Activated T-helper 1 cell treated with anti-CD3 and anti-CD28 coated beads, Interleukin-12 subunit alpha, Interleukin-12 subunit beta, Interleukin-2, Interleukin-4 antibody, amounts not matched to agents 30 ng/mL and 10 ng/mL and 1 ng/mL, durations not matched to agents 14 hours and 24 hours and 36 hours (primary cell): ENCODE measurements around the gene LAIR2. TPM values are rescaled to one million over a fixed set of nuclear protein-coding genes. Genes with fewer than 3 reads are reported as not detected.
A peak's percentile ranks its signal among the peaks of the same experiment; 100 is the strongest.

Experiments
- DNase-seq: peaks from one replicate; pipeline ENCODE4 v3.0.0; 2021; ENCODE audit warnings: low spot score
- H3K27ac Mint-ChIP-seq: one replicate; pipeline ENCODE4 v1.8.0; 2021; ENCODE audit warnings: mild to moderate bottlenecking, mixed read lengths
- H3K27me3 Mint-ChIP-seq: one replicate; pipeline ENCODE4 v1.8.0; 2022; ENCODE audit warnings: mild to moderate bottlenecking, moderate library complexity, mixed read lengths; ENCODE audit not compliant: insufficient read depth
- H3K36me3 Mint-ChIP-seq: one replicate; pipeline ENCODE4 v1.8.0; 2021; ENCODE audit warnings: low read depth, mixed read lengths
- H3K4me1 Mint-ChIP-seq: one replicate; pipeline ENCODE4 v1.8.0; 2021; ENCODE audit warnings: low read depth, mixed read lengths
- H3K4me3 Mint-ChIP-seq: one replicate; pipeline ENCODE4 v1.8.0; 2021; ENCODE audit warnings: mild to moderate bottlenecking, moderate library complexity, mixed read lengths
- H3K9me3 Mint-ChIP-seq: one replicate; pipeline ENCODE4 v1.8.0; 2021; ENCODE audit warnings: mixed read lengths
- intact Hi-C: fragments of 100-400 bp; cut with micrococcal nuclease; formaldehyde crosslinking; loops from one replicate; pipeline ENCODE4 v1.15.1; 2024
- total RNA-seq: library from RNA; stranded (reverse); gene quantifications from 2 replicates; pipeline ENCODE4 v1.2.3, GENCODE V29; 2022

LAIR2 gene
- total RNA-seq, 1 donor from 2014 or later, result 49.1 TPM

DNA sequence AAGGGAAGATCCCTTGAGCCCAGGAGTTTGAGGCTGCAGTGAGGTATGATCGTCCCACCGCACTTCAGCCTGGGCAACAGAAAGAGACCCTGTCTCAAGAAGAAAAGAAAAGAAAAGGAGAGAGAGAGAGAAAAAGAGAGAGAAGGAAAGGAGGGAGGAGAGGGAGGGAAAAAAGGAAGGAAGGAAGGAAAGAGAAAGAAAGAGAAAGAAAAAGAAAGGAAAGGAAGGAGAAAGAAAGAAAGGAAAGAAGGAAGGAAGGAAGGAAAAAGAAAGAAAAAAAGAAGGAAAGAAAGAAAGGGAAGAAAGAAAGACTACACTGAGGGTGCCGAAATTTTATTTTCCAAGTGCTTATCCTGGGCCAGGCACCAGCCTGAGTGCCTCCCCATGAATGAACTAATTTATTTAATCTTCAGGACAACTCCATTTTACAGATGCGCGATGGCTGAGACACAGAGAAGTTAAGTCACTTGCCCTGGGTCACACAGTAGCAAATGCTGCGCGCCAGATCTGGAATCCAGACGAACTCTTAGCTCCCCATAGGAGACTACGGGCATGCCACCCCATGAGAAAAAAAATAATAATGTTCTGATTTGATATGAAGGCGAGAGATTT, 32.2 kb upstream of the LAIR2 start:
- intact Hi-C loops, result no loop called here
- Mint-ChIP-seq H3K27ac (no peak overlapping the region), H3K4me1 (peaks cover 13% of the 10 kb centered on the region), H3K36me3 (no peaks in the 10 kb centered on the region), H3K4me3 (peak overlapping the region; percentile 21), H3K9me3 (no peaks in the 10 kb centered on the region), H3K27me3 (peaks cover 54% of the 10 kb centered on the region)
- no peak for DNase-seq

DNA sequence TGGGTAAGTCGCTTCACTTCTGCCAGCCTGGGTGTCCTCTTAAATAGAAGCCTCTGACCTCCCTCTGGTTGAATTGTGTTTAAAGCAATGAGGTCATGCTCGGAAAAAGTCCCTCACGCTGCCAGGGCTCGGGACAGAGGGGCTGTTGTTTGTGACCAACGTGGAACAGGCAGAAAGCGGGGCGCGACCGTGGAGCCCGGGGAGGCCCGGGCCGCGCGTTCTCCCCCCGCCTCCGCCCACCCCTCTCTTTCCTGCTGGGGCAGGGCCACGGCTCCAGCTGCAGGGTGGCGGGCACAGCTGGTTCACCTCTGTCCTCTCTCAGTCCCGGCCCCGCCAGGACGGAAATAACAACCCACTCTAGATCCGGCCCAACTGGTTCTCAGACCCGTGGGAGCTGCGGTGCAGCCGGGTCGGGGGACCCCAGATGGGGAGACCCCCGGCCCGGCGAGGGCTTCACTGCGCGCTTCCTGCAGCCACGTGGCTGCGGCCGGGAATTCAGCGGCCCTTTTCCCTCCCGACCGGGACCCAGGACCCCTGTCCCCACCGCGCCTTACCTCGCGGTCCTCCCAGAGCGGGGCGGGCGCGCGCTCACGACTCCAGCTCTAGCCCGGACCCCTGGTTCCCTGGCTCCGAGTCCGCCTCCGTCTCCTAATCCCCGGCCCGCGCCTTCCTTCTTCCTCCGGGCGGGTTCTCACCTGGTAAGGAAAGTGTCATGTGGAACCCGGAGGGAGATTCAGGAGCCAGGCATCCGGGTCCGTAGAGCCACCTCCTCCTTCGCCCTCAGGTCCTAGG, 31.4 kb upstream of the LAIR2 start:
- Mint-ChIP-seq H3K4me1 (peaks cover 13% of the 10 kb centered on the region), H3K9me3 (no peaks in the 10 kb centered on the region), H3K27me3 (peaks cover 54% of the 10 kb centered on the region), H3K36me3 (no peaks in the 10 kb centered on the region), H3K4me3 (no peak overlapping the region), H3K27ac (no peak overlapping the region)
- intact Hi-C loops, result no loop called here
- no peak for DNase-seq

DNA sequence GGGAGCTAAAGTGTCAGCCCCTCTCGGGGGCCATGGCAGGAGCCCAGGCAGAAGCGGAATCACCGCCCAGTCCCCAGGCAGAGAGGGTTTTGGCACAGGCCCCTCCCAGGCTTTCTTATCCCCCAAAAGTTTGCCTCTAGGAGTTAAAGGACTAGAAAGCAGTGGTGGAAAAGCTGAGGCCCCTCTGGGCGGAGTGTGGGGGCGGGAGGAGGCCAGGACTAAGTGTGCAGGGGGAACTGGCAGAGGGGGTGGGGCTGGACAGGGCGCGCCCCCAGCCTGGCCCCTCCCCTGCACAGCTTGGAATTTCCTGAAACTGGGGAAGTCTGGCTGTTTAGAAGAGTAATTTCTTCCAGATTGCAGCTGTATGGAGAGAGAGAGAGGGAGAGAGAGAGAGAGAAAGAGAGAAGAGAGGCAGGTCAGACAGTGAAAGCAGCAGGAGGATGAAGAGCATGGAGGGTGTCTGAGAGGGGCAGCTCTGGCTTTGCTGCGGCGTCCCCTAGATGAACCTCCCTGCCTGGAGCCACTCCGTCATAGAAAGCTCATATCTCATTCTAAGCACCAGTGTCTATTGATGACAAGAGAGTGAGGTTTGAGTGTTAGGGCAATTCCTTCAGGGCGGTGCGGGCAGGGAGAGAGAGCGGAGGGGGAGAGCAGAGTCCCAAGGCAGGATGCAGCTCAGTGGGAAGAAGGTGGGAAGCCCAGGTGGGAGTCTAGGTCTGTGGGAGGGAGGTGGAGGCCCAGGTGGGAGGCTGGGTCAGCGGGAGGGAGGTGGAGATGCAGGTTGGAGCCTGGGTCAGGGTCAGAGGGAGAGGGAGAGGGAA, 29.4 kb upstream of the LAIR2 start, which contains the start of gene CDC42EP5:
Gene CDC42EP5 (minus strand): TSS at position 226 of the 821 bp plus-strand sequence. CDS start 7,749 bp downstream, outside the sequence.
- no peak for DNase-seq
- Mint-ChIP-seq H3K27ac (no peak within 1 kb of the TSS), H3K36me3 (no peaks in the 10 kb centered on the region), H3K27me3 (peaks cover 41% of the 10 kb centered on the region), H3K4me1 (peaks cover 13% of the 10 kb centered on the region), H3K4me3 (no peak within 1 kb of the TSS), H3K9me3 (no peaks in the 10 kb centered on the region)
- intact Hi-C loops, result loop anchor here (1.0 kb wide), 1 partner anchor 9 kb away; no protein-coding TSS in a partner anchor

DNA sequence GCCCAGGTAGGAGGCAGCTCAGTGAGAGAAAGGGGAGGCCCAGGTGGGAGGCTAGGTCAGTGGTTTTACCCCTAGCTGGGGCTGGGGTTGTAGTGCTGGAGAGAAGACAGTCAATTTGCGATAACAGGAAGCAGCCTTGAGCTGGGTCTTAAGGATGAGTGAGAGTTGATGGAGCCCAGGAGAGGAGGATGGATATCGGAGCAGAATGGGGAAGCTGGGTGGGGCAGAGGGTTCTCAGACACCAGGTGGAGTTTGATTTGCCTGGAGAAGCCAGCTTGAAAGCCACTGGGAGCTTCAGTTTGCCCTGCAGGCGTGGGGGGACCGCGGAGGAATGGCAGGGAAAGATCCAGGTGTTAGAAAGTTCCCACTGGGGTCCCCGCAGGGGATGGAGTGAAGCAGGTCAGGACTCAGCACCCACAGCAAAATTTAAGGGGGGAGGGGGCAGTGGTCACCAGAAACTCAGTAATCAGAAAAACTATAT, 28.7 kb upstream of the LAIR2 start:
- H3K36me3 Mint-ChIP-seq, result no peaks in the 10 kb centered on the region
- H3K4me1 Mint-ChIP-seq, result peaks cover 13% of the 10 kb centered on the region
- intact Hi-C loops, result loop anchor here (1.0 kb wide), 1 partner anchor 10 kb away; no protein-coding TSS in a partner anchor
- peaks cover 39% of the 10 kb centered on the region for H3K27me3 Mint-ChIP-seq
- H3K9me3 Mint-ChIP-seq, result no peaks in the 10 kb centered on the region
- no peak overlapping the region for H3K27ac Mint-ChIP-seq
- DNase-seq, result no peak
- no peak overlapping the region for H3K4me3 Mint-ChIP-seq

DNA sequence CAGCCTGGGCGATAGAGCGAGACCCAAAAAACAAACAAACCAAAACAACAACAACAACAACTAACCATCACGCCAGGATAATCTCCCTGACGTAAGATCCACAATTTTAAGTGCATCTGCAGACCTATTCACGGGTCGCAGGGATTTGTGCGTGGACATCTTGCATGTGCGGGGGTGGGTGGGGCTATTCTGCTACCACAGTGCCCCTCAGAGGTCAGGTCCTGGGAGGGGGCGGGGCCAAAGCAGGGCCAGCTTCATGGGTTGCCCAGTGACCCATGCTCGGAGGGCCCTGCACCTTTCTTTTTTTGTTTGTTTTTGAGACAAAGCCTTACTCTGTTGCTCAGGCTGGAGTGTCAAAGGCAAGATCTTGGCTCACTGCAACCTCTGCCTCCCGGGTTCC, 26.9 kb upstream of the LAIR2 start:
- Mint-ChIP-seq H3K4me1 (peaks cover 9% of the 10 kb centered on the region), H3K36me3 (no peaks in the 10 kb centered on the region), H3K27me3 (peaks cover 24% of the 10 kb centered on the region), H3K9me3 (no peaks in the 10 kb centered on the region), H3K4me3 (no peak overlapping the region), H3K27ac (no peak overlapping the region)
- intact Hi-C loops, result no loop called here
- DNase-seq, result no peak

DNA sequence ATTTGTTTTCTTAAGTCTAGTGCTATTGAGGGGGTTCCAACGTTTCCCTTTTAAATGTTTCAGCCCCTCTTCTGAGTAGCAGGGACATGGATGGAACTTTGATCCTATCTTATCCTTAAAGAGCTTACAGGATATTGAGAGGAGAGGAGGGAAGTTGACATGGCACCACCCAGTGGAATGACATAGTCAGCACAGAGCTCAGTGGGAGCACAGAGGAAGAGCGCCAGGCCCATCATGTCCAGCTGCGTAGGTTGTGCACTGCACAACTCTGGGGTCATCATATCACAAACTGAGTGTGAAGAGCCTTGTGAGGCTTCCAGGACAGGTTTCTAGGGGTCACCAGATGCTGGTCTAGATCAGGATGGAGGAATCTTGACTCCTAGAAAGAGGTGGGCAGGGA, 25.0 kb upstream of the LAIR2 start:
- no peak for DNase-seq
- Mint-ChIP-seq H3K4me1 (peaks cover 16% of the 10 kb centered on the region), H3K9me3 (no peaks in the 10 kb centered on the region), H3K27ac (peak overlapping the region; percentile 44), H3K27me3 (peaks cover 19% of the 10 kb centered on the region), H3K4me3 (no peak overlapping the region), H3K36me3 (no peaks in the 10 kb centered on the region)
- intact Hi-C loops, result loop anchor here (1.0 to 2.0 kb wide), 2 partner anchors 199 to 441 kb away; no protein-coding TSS in a partner anchor

DNA sequence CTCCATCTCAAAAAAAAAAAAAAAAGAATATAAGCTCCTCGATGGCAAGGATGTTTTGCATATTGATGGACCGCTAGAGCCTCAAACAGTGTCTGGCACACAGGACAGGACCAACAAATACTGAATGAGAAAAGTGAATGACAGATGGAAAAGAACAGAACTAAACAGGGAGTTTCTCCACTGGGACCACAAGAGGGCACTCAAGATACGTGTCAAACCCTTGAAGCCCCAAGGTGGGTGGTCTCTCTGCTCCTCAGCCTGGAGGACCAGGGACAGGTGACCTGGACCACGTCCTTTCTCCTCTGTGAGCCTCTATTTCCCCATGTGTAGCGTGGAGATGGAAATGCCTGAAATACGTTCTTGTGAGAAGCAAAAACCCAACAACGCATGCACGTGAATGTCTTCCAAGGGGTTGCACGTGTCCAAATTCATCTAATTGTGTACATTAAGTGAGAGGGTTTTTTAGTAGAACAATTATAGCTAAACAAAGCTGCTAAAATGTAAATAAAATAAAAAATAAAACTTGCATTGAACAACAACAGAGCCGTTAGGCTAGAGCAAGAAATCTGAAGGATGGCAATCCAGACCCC, 23.9 kb upstream of the LAIR2 start:
- Mint-ChIP-seq H3K4me1 (peaks cover 14% of the 10 kb centered on the region), H3K4me3 (no peak overlapping the region), H3K27me3 (peaks cover 13% of the 10 kb centered on the region), H3K9me3 (no peaks in the 10 kb centered on the region), H3K27ac (no peak overlapping the region), H3K36me3 (no peaks in the 10 kb centered on the region)
- DNase-seq, result no peak
- intact Hi-C loops, result loop anchor here (1.0 to 2.0 kb wide), 2 partner anchors 198 to 440 kb away; no protein-coding TSS in a partner anchor

DNA sequence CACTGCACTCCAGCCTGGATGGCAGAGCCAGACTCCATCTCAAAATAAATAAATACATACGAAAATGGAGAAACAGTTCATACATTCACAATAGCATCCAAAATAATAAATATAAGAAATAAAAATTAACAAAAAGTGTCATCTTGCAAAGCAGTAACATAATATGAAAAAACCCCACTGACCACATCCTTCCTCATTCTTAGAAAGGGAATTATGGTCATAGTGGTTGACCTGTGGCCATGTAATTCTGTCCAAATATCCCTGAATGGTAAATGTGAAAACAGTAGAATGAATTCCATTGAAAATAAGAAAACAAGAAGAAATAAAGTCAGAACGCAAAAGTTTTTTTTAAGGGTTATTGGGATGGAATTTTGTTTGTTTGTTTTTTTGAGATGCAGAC, 22.6 kb upstream of the LAIR2 start:
- intact Hi-C loops, result loop anchor here (5.0 kb wide), 1 partner anchor 42 kb away; no protein-coding TSS in a partner anchor
- H3K4me3 Mint-ChIP-seq, result no peak overlapping the region
- H3K27ac Mint-ChIP-seq, result no peak overlapping the region
- H3K27me3 Mint-ChIP-seq, result peaks cover 12% of the 10 kb centered on the region
- no peaks in the 10 kb centered on the region for H3K36me3 Mint-ChIP-seq
- DNase-seq, result no peak
- no peaks in the 10 kb centered on the region for H3K9me3 Mint-ChIP-seq
- peaks cover 14% of the 10 kb centered on the region for H3K4me1 Mint-ChIP-seq

DNA sequence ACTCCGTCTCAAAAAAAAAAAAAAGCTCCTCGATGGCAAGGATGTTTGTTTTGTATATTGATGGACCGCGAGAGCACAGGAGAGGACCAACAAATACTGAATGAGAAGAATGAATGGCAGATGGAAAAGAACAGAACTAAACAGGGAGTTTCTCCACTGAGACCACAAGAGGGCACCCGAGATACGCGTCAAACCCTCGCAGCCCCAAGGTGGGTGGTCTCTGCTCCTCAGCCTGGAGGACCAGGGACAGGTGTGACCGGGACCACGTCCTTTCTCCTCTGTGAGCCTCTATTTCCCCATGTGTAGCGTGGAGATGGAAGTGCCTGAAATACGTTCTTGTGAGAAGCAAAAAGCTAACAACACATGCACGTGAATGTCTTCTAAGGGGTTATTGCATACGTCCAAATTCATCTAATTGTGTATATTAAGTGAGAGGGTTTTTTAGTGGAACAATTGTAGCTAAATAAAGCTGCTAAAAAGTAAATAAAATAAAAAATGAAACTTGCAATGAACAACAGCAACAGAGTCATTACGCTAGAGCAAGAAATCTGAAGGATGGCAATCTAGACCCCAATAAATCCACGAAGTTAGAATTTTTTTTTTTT, 21.2 kb upstream of the LAIR2 start:
- Mint-ChIP-seq H3K36me3 (no peaks in the 10 kb centered on the region), H3K4me3 (no peak overlapping the region), H3K9me3 (no peaks in the 10 kb centered on the region), H3K27me3 (peaks cover 15% of the 10 kb centered on the region), H3K4me1 (peaks cover 14% of the 10 kb centered on the region), H3K27ac (no peak overlapping the region)
- intact Hi-C loops, result loop anchor here (1.0 to 5.0 kb wide), 3 partner anchors 41 to 172 kb away; no protein-coding TSS in a partner anchor
- peak; percentile 29 for DNase-seq

DNA sequence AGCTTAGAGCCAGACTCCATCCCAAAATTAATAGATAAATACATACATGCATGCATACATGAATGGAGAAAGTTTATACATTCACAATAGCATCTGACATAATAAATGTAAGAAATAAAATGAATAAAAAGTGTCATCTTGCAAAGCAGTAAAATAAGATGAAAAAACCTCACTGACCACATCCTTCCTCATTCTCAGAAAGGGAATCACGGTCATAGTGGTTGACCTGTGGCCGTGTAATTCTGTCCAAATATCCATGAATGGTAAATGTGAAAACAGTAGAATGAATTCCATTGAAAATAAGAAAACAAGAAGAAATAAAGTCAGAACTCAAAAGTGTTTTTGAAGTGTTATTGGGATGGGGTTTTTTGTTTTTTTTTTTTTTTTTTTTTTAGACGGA, 19.7 kb upstream of the LAIR2 start:
- Mint-ChIP-seq H3K4me1 (peaks cover 14% of the 10 kb centered on the region), H3K4me3 (no peak overlapping the region), H3K36me3 (no peaks in the 10 kb centered on the region), H3K27ac (no peak overlapping the region), H3K9me3 (no peaks in the 10 kb centered on the region), H3K27me3 (peaks cover 13% of the 10 kb centered on the region)
- intact Hi-C loops, result loop anchor here (5.0 kb wide), 1 partner anchor 39 kb away; no protein-coding TSS in a partner anchor
- DNase-seq, result no peak

DNA sequence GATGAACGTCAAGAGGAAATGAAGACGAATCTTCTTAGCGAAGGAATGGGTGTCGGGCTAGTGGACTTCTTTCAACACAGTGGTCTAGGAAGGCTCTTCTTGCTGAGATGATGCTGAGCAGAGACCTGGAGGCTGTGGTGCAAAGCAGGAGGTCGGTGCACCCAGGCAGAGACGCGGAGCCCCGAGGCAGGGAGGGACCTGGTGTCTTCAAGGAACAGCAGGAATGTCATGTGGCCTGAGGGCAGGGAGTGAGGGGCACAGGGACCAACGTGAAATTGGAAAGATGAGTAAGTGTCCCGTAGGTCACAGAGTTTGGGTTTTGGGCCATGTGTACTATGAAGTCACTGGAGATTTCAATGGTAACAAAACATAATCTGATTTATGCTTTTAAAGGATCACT, 18.2 kb upstream of the LAIR2 start:
- Mint-ChIP-seq H3K27me3 (peaks cover 8% of the 10 kb centered on the region), H3K4me1 (peaks cover 14% of the 10 kb centered on the region)
- intact Hi-C loops, result loop anchor here (5.0 kb wide), 1 partner anchor 38 kb away; no protein-coding TSS in a partner anchor

DNA sequence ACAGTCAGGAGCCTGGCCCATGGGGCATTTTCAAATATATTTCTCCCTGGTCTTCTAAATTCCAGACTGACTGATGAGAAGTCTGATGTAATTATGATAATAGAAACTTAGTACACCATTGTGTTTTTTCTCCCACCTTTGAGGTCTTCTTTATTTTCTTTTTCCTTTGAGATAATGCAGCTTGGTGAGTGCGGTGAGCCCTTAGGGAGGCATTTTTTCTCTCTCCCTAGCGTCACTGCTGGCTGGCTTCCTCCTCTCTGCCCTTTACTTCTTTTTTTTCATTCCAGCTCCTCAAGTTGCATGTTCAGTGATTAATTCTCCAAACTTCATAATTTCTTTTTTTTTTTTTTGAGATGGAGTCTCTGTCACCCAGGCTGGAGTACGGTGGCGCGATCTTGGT, 16.8 kb upstream of the LAIR2 start:
- peaks cover 14% of the 10 kb centered on the region for H3K4me1 Mint-ChIP-seq
- H3K4me3 Mint-ChIP-seq, result no peak overlapping the region
- H3K36me3 Mint-ChIP-seq, result no peaks in the 10 kb centered on the region
- no peak for DNase-seq
- H3K27ac Mint-ChIP-seq, result no peak overlapping the region
- H3K9me3 Mint-ChIP-seq, result no peaks in the 10 kb centered on the region
- H3K27me3 Mint-ChIP-seq, result peaks cover 5% of the 10 kb centered on the region
- intact Hi-C loops, result no loop called here

More for the DNA sequence above, 18.2 kb upstream of the LAIR2 start:
- H3K27ac Mint-ChIP-seq, result no peak overlapping the region
- no peak overlapping the region for H3K4me3 Mint-ChIP-seq
- DNase-seq, result no peak
- H3K36me3 Mint-ChIP-seq, result no peaks in the 10 kb centered on the region
- H3K9me3 Mint-ChIP-seq, result no peaks in the 10 kb centered on the region
